ENCODE data around the gene GRB14. TPM values are rescaled to one million over a fixed set of nuclear protein-coding genes. Genes with fewer than 3 reads are reported as not detected.

Gene GRB14
- total and polyA plus RNA-seq, 2 donors: 0.19 to 0.41 TPM

DNA sequence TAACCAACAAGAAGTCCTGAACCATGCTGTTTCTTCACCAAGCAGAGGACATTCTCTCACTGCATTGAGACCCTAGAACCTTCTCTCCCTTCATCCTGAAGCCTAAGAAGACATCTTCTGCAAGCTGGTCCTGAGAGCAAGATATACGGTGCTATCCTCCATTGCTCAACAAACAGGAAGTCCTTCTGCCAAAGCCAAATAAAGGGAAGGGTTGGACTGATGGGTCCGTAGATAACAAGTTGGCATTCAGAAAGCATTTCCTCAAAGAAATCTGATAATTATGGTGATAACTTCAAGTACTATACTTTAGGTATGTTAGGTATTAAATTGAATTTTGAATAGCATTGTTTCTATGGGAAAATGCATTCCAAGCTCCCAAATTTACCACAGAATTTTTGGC is 23.3 kb downstream of the GRB14 start:
- WGBS: 20% methylated on average over 2 of the region's 2 CpGs
- H3K4me3 ChIP-seq (ENCODE audit: low read length in 2 of 2): no peak overlapping the region
- no peak overlapping the region for H3K27ac ChIP-seq (ENCODE audit: low read depth in 1 of 2, low read length in 1 of 2)
- no peaks in the 10 kb centered on the region for H3K27me3 ChIP-seq (ENCODE audit: control insufficient read depth in 2 of 2, insufficient read depth in 1 of 2, low read length in 1 of 2)
- no peak for DNase-seq (ENCODE audit: low read depth in 6 of 9, low spot score in 9 of 9)
- no peaks in the 10 kb centered on the region for H3K4me1 ChIP-seq (ENCODE audit: control insufficient read depth in 2 of 2, insufficient read depth in 2 of 2, low read length in 2 of 2)
- H3K9me3 ChIP-seq (ENCODE audit: control insufficient read depth in 2 of 2, insufficient read depth in 1 of 2, low read length in 1 of 2): no peaks in the 10 kb centered on the region
- H3K36me3 ChIP-seq (ENCODE audit: control insufficient read depth in 2 of 2, insufficient read depth in 2 of 2, low read length in 1 of 2): no peaks in the 10 kb centered on the region

- Histone ChIP-seq H3K4me3 (ENCODE audit: low read length in 2 of 2) (no peak overlapping the region), H3K4me1 (ENCODE audit: control insufficient read depth in 2 of 2, insufficient read depth in 2 of 2, low read length in 2 of 2) (no peaks in the 10 kb centered on the region), H3K27ac (ENCODE audit: low read depth in 1 of 2, low read length in 1 of 2) (no peak overlapping the region), H3K9me3 (ENCODE audit: control insufficient read depth in 2 of 2, insufficient read depth in 1 of 2, low read length in 1 of 2) (peaks cover 0 to 3% of the 10 kb centered on the region in 2 donors), H3K36me3 (ENCODE audit: control insufficient read depth in 2 of 2, insufficient read depth in 2 of 2, low read length in 1 of 2) (no peaks in the 10 kb centered on the region), H3K27me3 (ENCODE audit: control insufficient read depth in 2 of 2, insufficient read depth in 1 of 2, low read length in 1 of 2) (no peaks in the 10 kb centered on the region)
- DNase-seq (ENCODE audit: low read depth in 6 of 9, low spot score in 9 of 9): no peak
- 98% methylated on average over 1 of the region's 1 CpG for WGBS
Measured at GRCh38 chr2:164595031-164595430, 26.3 kb downstream of the GRB14 start.

DNA sequence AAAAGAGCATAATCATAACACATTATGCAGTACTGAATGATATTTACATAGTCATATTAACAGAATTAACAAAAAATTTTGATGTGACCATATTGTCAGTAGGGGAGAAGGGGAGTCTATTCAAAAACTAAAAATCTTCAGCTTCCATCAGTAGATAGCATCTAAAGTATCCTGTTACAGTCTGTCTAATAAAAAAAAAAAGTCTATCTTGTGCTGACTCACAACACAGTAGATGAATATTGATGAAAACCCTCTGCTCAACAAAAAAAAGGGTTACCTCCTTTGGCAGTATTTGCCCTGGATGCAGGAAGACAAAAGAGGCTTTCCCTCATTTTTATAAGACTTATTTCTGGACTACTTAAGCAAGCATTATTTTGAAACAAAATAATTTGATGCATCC is 27.3 kb downstream of the GRB14 start:
- Histone ChIP-seq H3K9me3 (ENCODE audit: control insufficient read depth in 2 of 2, insufficient read depth in 1 of 2, low read length in 1 of 2) (peaks cover 0 to 3% of the 10 kb centered on the region in 2 donors), H3K36me3 (ENCODE audit: control insufficient read depth in 2 of 2, insufficient read depth in 2 of 2, low read length in 1 of 2) (no peaks in the 10 kb centered on the region), H3K27me3 (ENCODE audit: control insufficient read depth in 2 of 2, insufficient read depth in 1 of 2, low read length in 1 of 2) (no peaks in the 10 kb centered on the region), H3K27ac (ENCODE audit: low read depth in 1 of 2, low read length in 1 of 2) (no peak overlapping the region), H3K4me1 (ENCODE audit: control insufficient read depth in 2 of 2, insufficient read depth in 2 of 2, low read length in 2 of 2) (no peaks in the 10 kb centered on the region), H3K4me3 (ENCODE audit: low read length in 2 of 2) (no peak overlapping the region)
- DNase-seq (ENCODE audit: low read depth in 6 of 9, low spot score in 9 of 9): no peak

GRCh38 chr2:164593541-164593940 is 27.7 kb downstream of the GRB14 start:
- H3K36me3 ChIP-seq (ENCODE audit: control insufficient read depth in 2 of 2, insufficient read depth in 2 of 2, low read length in 1 of 2): no peaks in the 10 kb centered on the region
- H3K4me3 ChIP-seq (ENCODE audit: low read length in 2 of 2): no peak overlapping the region
- H3K27me3 ChIP-seq (ENCODE audit: control insufficient read depth in 2 of 2, insufficient read depth in 1 of 2, low read length in 1 of 2): no peaks in the 10 kb centered on the region
- no peaks in the 10 kb centered on the region for H3K4me1 ChIP-seq (ENCODE audit: control insufficient read depth in 2 of 2, insufficient read depth in 2 of 2, low read length in 2 of 2)
- H3K27ac ChIP-seq (ENCODE audit: low read depth in 1 of 2, low read length in 1 of 2): no peak overlapping the region
- WGBS: 92% methylated on average over 4 of the region's 4 CpGs
- H3K9me3 ChIP-seq (ENCODE audit: control insufficient read depth in 2 of 2, insufficient read depth in 1 of 2, low read length in 1 of 2): peaks cover 0 to 3% of the 10 kb centered on the region in 2 donors
- no peak for DNase-seq (ENCODE audit: low read depth in 6 of 9, low spot score in 9 of 9)

- Histone ChIP-seq H3K4me1 (ENCODE audit: control insufficient read depth in 2 of 2, insufficient read depth in 2 of 2, low read length in 2 of 2) (no peaks in the 10 kb centered on the region), H3K27ac (ENCODE audit: low read depth in 1 of 2, low read length in 1 of 2) (no peak overlapping the region), H3K9me3 (ENCODE audit: control insufficient read depth in 2 of 2, insufficient read depth in 1 of 2, low read length in 1 of 2) (peaks cover 0 to 3% of the 10 kb centered on the region in 2 donors), H3K27me3 (ENCODE audit: control insufficient read depth in 2 of 2, insufficient read depth in 1 of 2, low read length in 1 of 2) (no peaks in the 10 kb centered on the region), H3K4me3 (ENCODE audit: low read length in 2 of 2) (no peak overlapping the region), H3K36me3 (ENCODE audit: control insufficient read depth in 2 of 2, insufficient read depth in 2 of 2, low read length in 1 of 2) (no peaks in the 10 kb centered on the region)
- WGBS: 92% methylated on average over 2 of the region's 2 CpGs
- DNase-seq (ENCODE audit: low read depth in 6 of 9, low spot score in 9 of 9): no peak
Measured at GRCh38 chr2:164589522-164589921, 31.8 kb downstream of the GRB14 start.

DNA sequence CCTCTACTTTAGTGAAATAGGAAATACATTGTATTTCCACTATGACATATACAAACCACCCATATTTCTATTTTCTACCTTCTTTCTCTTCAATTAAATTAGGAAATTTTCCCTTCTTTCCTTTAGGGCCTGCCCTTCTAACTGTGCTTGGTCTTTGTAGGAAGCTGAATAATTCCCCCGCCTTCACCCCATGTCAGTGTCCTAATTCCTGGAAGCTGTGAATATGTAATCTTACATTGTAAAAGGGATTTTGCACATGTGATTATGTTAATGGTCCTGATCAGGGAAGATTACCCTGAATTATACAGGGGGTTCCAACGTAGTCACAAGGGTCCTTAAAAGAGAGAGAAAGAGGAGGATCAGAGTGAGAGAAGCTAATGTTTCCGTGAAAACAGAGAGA is 40.2 kb downstream of the GRB14 start:
- Histone ChIP-seq H3K4me1 (ENCODE audit: control insufficient read depth in 2 of 2, insufficient read depth in 2 of 2, low read length in 2 of 2) (no peaks in the 10 kb centered on the region), H3K27me3 (ENCODE audit: control insufficient read depth in 2 of 2, insufficient read depth in 1 of 2, low read length in 1 of 2) (no peaks in the 10 kb centered on the region), H3K4me3 (ENCODE audit: low read length in 2 of 2) (no peak overlapping the region), H3K36me3 (ENCODE audit: control insufficient read depth in 2 of 2, insufficient read depth in 2 of 2, low read length in 1 of 2) (no peaks in the 10 kb centered on the region), H3K27ac (ENCODE audit: low read depth in 1 of 2, low read length in 1 of 2) (no peak overlapping the region), H3K9me3 (ENCODE audit: control insufficient read depth in 2 of 2, insufficient read depth in 1 of 2, low read length in 1 of 2) (no peaks in the 10 kb centered on the region)
- WGBS: 92% methylated on average over 3 of the region's 3 CpGs
- no peak for DNase-seq (ENCODE audit: low read depth in 6 of 9, low spot score in 9 of 9)

DNA sequence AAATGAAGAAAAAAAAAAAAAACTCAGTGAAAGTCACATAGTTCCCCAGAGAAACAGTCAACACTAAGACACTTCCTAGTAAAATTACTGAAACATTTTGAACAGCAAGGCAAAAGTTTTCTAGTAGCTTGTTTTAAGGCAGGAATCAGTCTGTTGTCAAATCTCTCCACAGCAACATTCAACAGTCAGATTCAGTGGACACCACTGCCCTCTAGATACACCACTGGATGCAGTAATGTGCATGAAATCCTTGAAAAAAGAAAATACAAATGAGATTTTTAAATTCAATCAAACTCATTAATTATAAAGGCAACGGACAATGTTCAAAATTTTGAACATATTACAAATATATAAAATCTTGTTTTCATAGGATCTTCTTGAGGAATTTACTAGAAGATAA is 46.4 kb downstream of the GRB14 start:
- H3K4me1 ChIP-seq (ENCODE audit: control insufficient read depth in 2 of 2, insufficient read depth in 2 of 2, low read length in 2 of 2): no peaks in the 10 kb centered on the region
- H3K36me3 ChIP-seq (ENCODE audit: control insufficient read depth in 2 of 2, insufficient read depth in 2 of 2, low read length in 1 of 2): no peaks in the 10 kb centered on the region
- no peak overlapping the region for H3K4me3 ChIP-seq (ENCODE audit: low read length in 2 of 2)
- H3K9me3 ChIP-seq (ENCODE audit: control insufficient read depth in 2 of 2, insufficient read depth in 1 of 2, low read length in 1 of 2): no peaks in the 10 kb centered on the region
- DNase-seq (ENCODE audit: low read depth in 6 of 9, low spot score in 9 of 9): no peak
- 91% methylated on average over 1 of the region's 1 CpG for WGBS
- no peaks in the 10 kb centered on the region for H3K27me3 ChIP-seq (ENCODE audit: control insufficient read depth in 2 of 2, insufficient read depth in 1 of 2, low read length in 1 of 2)
- no peak overlapping the region for H3K27ac ChIP-seq (ENCODE audit: low read depth in 1 of 2, low read length in 1 of 2)

DNA sequence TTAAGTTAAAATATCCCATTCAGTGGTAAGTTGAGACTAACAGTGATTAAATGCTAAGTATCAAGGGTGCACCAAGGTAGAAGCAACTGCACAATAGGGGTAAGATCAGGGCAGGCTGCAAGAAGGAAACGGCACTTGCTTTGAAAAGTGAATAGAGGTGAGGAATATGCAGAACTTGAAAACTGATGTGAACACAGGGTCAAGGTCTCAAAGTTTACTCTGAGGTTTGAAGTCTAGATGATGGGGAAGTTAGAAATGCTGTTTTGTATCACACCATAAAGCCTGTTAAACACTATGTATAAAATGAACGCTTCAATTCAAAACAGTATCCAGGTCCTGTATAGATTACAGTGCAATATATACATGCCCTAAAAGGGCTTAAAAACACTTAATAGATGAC is 50.8 kb downstream of the GRB14 start:
- no peak overlapping the region for H3K27ac ChIP-seq (ENCODE audit: low read depth in 1 of 2, low read length in 1 of 2)
- H3K36me3 ChIP-seq (ENCODE audit: control insufficient read depth in 2 of 2, insufficient read depth in 2 of 2, low read length in 1 of 2): no peaks in the 10 kb centered on the region
- 96% methylated on average over 2 of the region's 2 CpGs for WGBS
- H3K4me1 ChIP-seq (ENCODE audit: control insufficient read depth in 2 of 2, insufficient read depth in 2 of 2, low read length in 2 of 2): no peaks in the 10 kb centered on the region
- DNase-seq (ENCODE audit: low read depth in 6 of 9, low spot score in 9 of 9): no peak
- no peaks in the 10 kb centered on the region for H3K27me3 ChIP-seq (ENCODE audit: control insufficient read depth in 2 of 2, insufficient read depth in 1 of 2, low read length in 1 of 2)
- no peak overlapping the region for H3K4me3 ChIP-seq (ENCODE audit: low read length in 2 of 2)
- H3K9me3 ChIP-seq (ENCODE audit: control insufficient read depth in 2 of 2, insufficient read depth in 1 of 2, low read length in 1 of 2): no peaks in the 10 kb centered on the region

DNA sequence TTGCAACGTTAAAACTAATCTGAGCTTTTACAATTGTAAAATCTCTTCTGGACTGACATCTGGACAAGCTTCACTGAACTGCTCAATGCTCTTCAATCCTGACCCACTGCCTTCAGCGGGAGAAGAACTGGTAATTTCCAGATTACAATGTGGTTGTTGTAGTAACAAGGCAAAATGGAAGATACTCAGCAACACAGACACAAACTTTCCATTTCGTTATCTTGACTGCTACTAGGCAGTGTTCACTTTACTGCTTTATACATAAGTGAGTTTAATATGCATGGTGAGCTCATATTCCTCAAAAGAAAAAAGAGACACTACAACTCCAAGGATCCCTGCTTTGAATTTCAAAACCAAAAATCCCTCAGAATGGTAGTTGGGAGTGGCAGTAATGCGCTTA is 51.9 kb downstream of the GRB14 start:
- H3K4me3 ChIP-seq (ENCODE audit: low read length in 2 of 2): no peak overlapping the region
- no peak for DNase-seq (ENCODE audit: low read depth in 6 of 9, low spot score in 9 of 9)
- no peaks in the 10 kb centered on the region for H3K36me3 ChIP-seq (ENCODE audit: control insufficient read depth in 2 of 2, insufficient read depth in 2 of 2, low read length in 1 of 2)
- no peak overlapping the region for H3K27ac ChIP-seq (ENCODE audit: low read depth in 1 of 2, low read length in 1 of 2)
- no peaks in the 10 kb centered on the region for H3K27me3 ChIP-seq (ENCODE audit: control insufficient read depth in 2 of 2, insufficient read depth in 1 of 2, low read length in 1 of 2)
- H3K9me3 ChIP-seq (ENCODE audit: control insufficient read depth in 2 of 2, insufficient read depth in 1 of 2, low read length in 1 of 2): no peaks in the 10 kb centered on the region
- 94% methylated on average over 4 of the region's 4 CpGs for WGBS
- H3K4me1 ChIP-seq (ENCODE audit: control insufficient read depth in 2 of 2, insufficient read depth in 2 of 2, low read length in 2 of 2): no peaks in the 10 kb centered on the region

DNA sequence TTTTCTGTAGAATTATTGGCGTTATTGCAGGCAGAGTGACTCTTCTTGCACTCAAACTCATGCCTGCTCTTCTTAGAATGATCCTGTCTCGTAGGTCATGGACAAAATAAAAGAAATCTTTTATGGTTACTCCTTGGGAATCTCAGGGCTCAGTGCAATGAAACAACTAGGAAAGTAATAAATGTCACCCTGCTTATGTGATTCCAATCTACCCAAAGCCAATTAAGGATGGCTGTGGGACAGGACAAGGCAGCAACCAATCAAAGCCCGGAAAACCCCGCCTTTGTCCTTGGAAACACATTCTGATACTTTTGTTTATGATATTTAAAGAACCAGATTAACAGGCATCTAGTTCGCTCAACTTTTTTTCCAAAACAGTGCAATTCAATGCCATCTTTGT is 53.0 kb downstream of the GRB14 start:
- Histone ChIP-seq H3K4me3 (ENCODE audit: low read length in 2 of 2) (no peak overlapping the region), H3K27me3 (ENCODE audit: control insufficient read depth in 2 of 2, insufficient read depth in 1 of 2, low read length in 1 of 2) (no peaks in the 10 kb centered on the region), H3K4me1 (ENCODE audit: control insufficient read depth in 2 of 2, insufficient read depth in 2 of 2, low read length in 2 of 2) (no peaks in the 10 kb centered on the region), H3K9me3 (ENCODE audit: control insufficient read depth in 2 of 2, insufficient read depth in 1 of 2, low read length in 1 of 2) (no peaks in the 10 kb centered on the region), H3K27ac (ENCODE audit: low read depth in 1 of 2, low read length in 1 of 2) (no peak overlapping the region), H3K36me3 (ENCODE audit: control insufficient read depth in 2 of 2, insufficient read depth in 2 of 2, low read length in 1 of 2) (no peaks in the 10 kb centered on the region)
- WGBS: 93% methylated on average over 5 of the region's 5 CpGs
- no peak for DNase-seq (ENCODE audit: low read depth in 6 of 9, low spot score in 9 of 9)
